Liver (tissue), 9 donors: ENCODE data around the gene SPSB2. TPM values are rescaled to one million over a fixed set of nuclear protein-coding genes. Genes with fewer than 3 reads are reported as not detected.
"Not testable (repeated sequence)": the region's sequence is repeated elsewhere in the genome, so short reads cannot be mapped to it uniquely, and the experiment has no call there.

Experiments
- DNase-seq: peaks from one replicate; pipeline ENCODE4 v3.0.0-alpha.2; 2017; ENCODE audit warnings: low spot score
- H3K27ac ChIP-seq, 2 donors: one replicate each; pipeline ENCODE4 v1.7.0; 2013; ENCODE audit warnings: inconsistent platforms in 2 of 2, low read length in 2 of 2, control low read depth in 1 of 2, low read depth in 1 of 2, mild to moderate bottlenecking in 1 of 2
- H3K27me3 ChIP-seq, 4 donors: one replicate each; pipeline versions ENCODE4 v1.6.1 to v1.7.0; 2013; ENCODE audit warnings: low read length in 3 of 4, inconsistent platforms in 1 of 4, mild to moderate bottlenecking in 1 of 4, moderate library complexity in 1 of 4; ENCODE audit not compliant: control insufficient read depth in 4 of 4, insufficient read depth in 4 of 4
- H3K36me3 ChIP-seq, 4 donors: one replicate each; pipeline versions ENCODE4 v1.6.1 to v1.7.0; 2013; ENCODE audit warnings: low read length in 3 of 4, mild to moderate bottlenecking in 3 of 4, low read depth in 1 of 4, moderate library complexity in 1 of 4; ENCODE audit not compliant: control insufficient read depth in 4 of 4, insufficient read depth in 3 of 4
- H3K4me1 ChIP-seq, 4 donors: one replicate each; pipeline versions ENCODE4 v1.6.1 to v1.7.0; 2013; ENCODE audit warnings: low read length in 3 of 4, mild to moderate bottlenecking in 3 of 4, moderate library complexity in 1 of 4; ENCODE audit not compliant: control insufficient read depth in 4 of 4, insufficient read depth in 4 of 4
- H3K4me3 ChIP-seq, 3 donors: one replicate each; pipeline versions ENCODE4 v1.6.1 to v1.7.0; 2013; ENCODE audit warnings: low read length in 3 of 3, control low read depth in 1 of 3, low read depth in 1 of 3, mild to moderate bottlenecking in 1 of 3
- H3K9ac ChIP-seq, 2 donors: one replicate each; pipeline ENCODE4 v1.7.0; 2013; ENCODE audit warnings: low read length in 2 of 2, mild to moderate bottlenecking in 2 of 2, moderate library complexity in 2 of 2, control low read depth in 1 of 2, low read depth in 1 of 2
- H3K9me3 ChIP-seq, 4 donors: one replicate each; pipeline versions ENCODE4 v1.6.1 to v1.7.0; 2013; ENCODE audit warnings: low read length in 3 of 4; ENCODE audit not compliant: control insufficient read depth in 4 of 4
- EGR1 ChIP-seq, 2 donors: IDR thresholded peaks; 2 replicates each; pipeline ENCODE4 v1.6.1; 2016 to 2018; ENCODE audit warnings: antibody characterized with exemption in 2 of 2, low read depth in 2 of 2
- FOXA1 ChIP-seq: IDR thresholded peaks from 2 replicates; pipeline ENCODE4 v1.6.1; 2016; ENCODE audit warnings: antibody characterized with exemption
- FOXA2 ChIP-seq: IDR thresholded peaks from 2 replicates; pipeline ENCODE4 v1.6.1; 2016; ENCODE audit warnings: antibody characterized with exemption
- GABPA ChIP-seq, 2 donors: IDR thresholded peaks in 1 of 2; conservative IDR thresholded peaks in 1 of 2; 2 replicates each; pipeline ENCODE4 v1.6.1; 2016; ENCODE audit warnings: antibody characterized with exemption in 2 of 2, mild to moderate bottlenecking in 1 of 2, moderate library complexity in 1 of 2
- HNF4A ChIP-seq, 2 donors: conservative IDR thresholded peaks; 2 replicates each; pipeline ENCODE4 v1.6.1; 2016; ENCODE audit warnings: antibody characterized with exemption in 2 of 2, mild to moderate bottlenecking in 2 of 2
- JUND ChIP-seq, 2 donors: IDR thresholded peaks; 2 replicates each; pipeline ENCODE4 v1.6.1; 2016; ENCODE audit warnings: antibody characterized with exemption in 2 of 2
- NR2F2 ChIP-seq: IDR thresholded peaks from 2 replicates; pipeline ENCODE4 v1.6.1; 2016; ENCODE audit warnings: antibody characterized with exemption
- RAD21 ChIP-seq, 2 donors: IDR thresholded peaks; 2 replicates each; pipeline ENCODE4 v1.6.1; 2016; ENCODE audit warnings: antibody characterized with exemption in 2 of 2, mild to moderate bottlenecking in 2 of 2
- RXRA ChIP-seq, 2 donors: IDR thresholded peaks; 2 replicates each; pipeline ENCODE4 v1.6.1; 2017 to 2018; ENCODE audit warnings: antibody characterized with exemption in 2 of 2, mild to moderate bottlenecking in 1 of 2
- TAF1 ChIP-seq: conservative IDR thresholded peaks from 2 replicates; pipeline ENCODE4 v1.6.1; 2016; ENCODE audit warnings: antibody characterized with exemption, mild to moderate bottlenecking
- YY1 ChIP-seq: IDR thresholded peaks from 2 replicates; pipeline ENCODE4 v1.6.1; 2016; ENCODE audit warnings: antibody characterized with exemption, mild to moderate bottlenecking
- WGBS: extraction: QIAGEN DNeasy Blood & Tissue Kit; methylation state at CpG from one replicate; pipeline ENCODE4 v1.1.7; 2013; 5-methylcytosine and 5-hydroxymethylcytosine counted together
- polyA plus RNA-seq, 2 donors: library from polyadenylated mRNA; stranded (reverse) in 1 of 2; unstranded in 1 of 2; fragments of 200-250 nt in 1 of 2; fragments of >200 nt in 1 of 2; fragmentation: Nextera tagmentation in 1 of 2; extraction: Ambion mirVana in 1 of 2; gene quantifications; one replicate each; pipeline versions ENCODE4 v1.2.1 to v1.2.3, GENCODE V29; 2013 to 2015
- total RNA-seq, 2 donors: library from RNA; depleted of rRNA; stranded (reverse); fragments of >200 nt; gene quantifications; one replicate each; pipeline ENCODE4 v1.2.3, GENCODE V29; 2014
- TF ChIP-seq, protein P1 (sequence below): IDR thresholded peaks from 2 replicates; pipeline ENCODE4 v1.6.1; 2016; ENCODE audit warnings: antibody characterized with exemption
- TF ChIP-seq, protein P2 (sequence below): fragments of 150-350 bp; IDR thresholded peaks from 2 replicates; pipeline ENCODE4 v1.5.1; 2017; ENCODE audit warnings: improper control_type of control experiment, low read depth, low read length; ENCODE audit not compliant: missing input control
- TF ChIP-seq, protein P3 (sequence below): IDR thresholded peaks from 2 replicates; pipeline ENCODE4 v1.6.1; 2016; ENCODE audit warnings: antibody characterized with exemption
- TF ChIP-seq, protein P4 (sequence below): IDR thresholded peaks from 2 replicates; pipeline ENCODE4 v1.6.1; 2016; ENCODE audit warnings: antibody characterized with exemption, mild to moderate bottlenecking
- donor health status: healthy.
- donor health status: healthy.
- donor health status: healthy.
- donor health status: healthy.
- donor health status: healthy.

SPSB2 gene
- total and polyA plus RNA-seq, 4 donors: 3.2 to 4.6 (median 4.1) TPM

DNA sequence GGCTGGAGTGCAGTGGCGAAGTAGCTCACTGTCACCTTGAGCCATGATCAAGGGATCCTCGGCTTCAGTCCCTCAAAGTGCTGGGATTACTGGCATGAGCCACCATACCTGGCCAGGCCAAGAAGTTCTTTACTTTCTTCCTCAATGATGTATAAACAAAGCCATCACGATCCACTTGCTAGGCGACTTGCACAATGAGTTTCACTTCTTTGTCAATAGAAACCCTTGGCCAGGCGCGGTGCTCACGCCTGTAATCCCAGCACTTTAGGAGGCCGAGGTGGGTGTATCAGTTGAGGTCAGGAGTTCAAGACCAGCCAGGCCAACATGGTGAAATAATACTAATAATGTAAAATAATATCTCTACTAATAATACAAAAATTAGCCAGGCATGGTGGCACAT, 14.4 kb upstream of the SPSB2 start:
- no peak overlapping the region for H3K4me3 ChIP-seq
- 61% methylated on average over 8 of the region's 8 CpGs for WGBS
- H3K9me3 ChIP-seq: no peaks in the 10 kb centered on the region
- H3K4me1 ChIP-seq: peaks cover 2 to 14% (median 8%) of the 10 kb centered on the region in 4 donors
- no peak overlapping the region for H3K9ac ChIP-seq
- peaks cover 0 to 7% (median 3%) of the 10 kb centered on the region in 4 donors for H3K36me3 ChIP-seq
- H3K27me3 ChIP-seq: no peaks in the 10 kb centered on the region
- no peak overlapping the region for H3K27ac ChIP-seq
- no peak for TF ChIP-seq TAF1
- no peak for TF ChIP-seq HNF4A (conservative IDR thresholded peaks at IDR 0.05)
- no peak for DNase-seq

DNA sequence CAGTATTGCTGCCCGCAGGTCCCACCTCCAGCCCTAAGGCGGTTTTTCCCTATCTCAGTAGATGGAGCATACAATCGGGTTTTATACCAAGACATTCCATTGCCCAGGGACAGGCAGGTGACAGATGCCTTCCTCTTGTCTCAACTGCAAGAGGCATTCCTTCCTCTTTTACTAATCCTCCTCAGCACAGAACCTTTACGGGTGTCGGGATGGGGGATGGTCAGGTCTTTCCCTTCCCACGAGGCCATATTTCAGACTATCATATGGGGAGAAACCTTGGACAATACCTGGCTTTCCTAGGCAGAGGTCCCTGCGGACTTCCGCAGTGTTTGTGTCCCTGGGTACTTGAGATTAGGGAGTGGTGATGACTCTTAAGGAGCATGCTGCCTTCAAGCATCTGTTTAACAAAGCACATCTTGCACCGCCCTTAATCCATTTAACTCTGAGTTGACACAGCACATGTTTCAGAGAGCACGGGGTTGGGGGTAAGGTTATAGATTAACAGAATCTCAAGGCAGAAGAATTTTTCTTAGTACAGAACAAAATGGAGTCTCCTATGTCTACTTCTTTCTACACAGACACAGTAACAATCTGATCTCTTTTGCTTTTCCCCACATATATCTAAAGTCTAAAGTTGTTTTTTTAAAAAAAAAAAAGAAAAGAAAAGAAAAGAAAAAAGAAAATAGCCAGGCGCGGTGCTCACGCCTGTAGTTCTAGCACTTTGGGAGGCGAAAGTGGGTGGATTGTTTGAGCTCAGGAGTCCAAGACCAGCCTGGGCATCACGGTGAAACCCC, 13.3 kb upstream of the SPSB2 start:
- 79% methylated on average over 12 of the region's 15 CpGs for WGBS
- H3K27ac ChIP-seq, H3K9me3 ChIP-seq: not testable (repeated sequence)

DNA sequence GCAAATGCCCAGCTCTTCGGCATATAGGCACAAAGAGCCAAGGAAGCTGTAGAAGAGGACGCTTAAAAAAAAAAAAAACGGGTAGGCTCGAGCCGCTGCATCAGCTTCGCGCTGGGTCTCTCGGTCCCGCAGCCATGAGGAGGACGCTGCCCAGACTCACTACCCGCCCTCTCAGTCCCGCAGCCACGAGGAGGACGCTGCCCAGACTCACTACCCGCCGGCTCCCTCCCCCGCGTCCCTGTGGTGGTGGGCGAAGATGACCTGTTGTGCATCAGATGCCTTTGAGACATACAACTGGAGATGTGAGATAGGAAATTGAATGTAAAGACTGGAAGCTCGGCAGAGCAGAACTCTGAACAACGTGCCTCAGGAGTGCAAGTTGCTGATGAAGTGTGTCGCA, 11.4 kb upstream of the SPSB2 start:
- WGBS: 90% methylated on average over 22 of the region's 22 CpGs
- Histone ChIP-seq H3K9ac (no peak overlapping the region), H3K36me3 (peaks cover 0 to 7% (median 3%) of the 10 kb centered on the region in 4 donors), H3K27me3 (no peaks in the 10 kb centered on the region), H3K27ac (no peak overlapping the region), H3K4me3 (no peak overlapping the region), H3K9me3 (no peaks in the 10 kb centered on the region), H3K4me1 (peaks cover 0 to 4% (median 0%) of the 10 kb centered on the region in 4 donors)
- TF ChIP-seq FOXA1 (no peak), RXRA (IDR thresholded peaks at IDR 0.05) (no peak), HNF4A (conservative IDR thresholded peaks at IDR 0.05) (no peak), NR2F2 (no peak), GABPA (IDR thresholded peaks at IDR 0.05 in 1 of 2, conservative IDR thresholded peaks at IDR 0.05 in 1 of 2) (no peak)
- TF ChIP-seq, protein P1, sequence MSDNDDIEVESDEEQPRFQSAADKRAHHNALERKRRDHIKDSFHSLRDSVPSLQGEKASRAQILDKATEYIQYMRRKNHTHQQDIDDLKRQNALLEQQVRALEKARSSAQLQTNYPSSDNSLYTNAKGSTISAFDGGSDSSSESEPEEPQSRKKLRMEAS: no peak
- TF ChIP-seq, protein P2, sequence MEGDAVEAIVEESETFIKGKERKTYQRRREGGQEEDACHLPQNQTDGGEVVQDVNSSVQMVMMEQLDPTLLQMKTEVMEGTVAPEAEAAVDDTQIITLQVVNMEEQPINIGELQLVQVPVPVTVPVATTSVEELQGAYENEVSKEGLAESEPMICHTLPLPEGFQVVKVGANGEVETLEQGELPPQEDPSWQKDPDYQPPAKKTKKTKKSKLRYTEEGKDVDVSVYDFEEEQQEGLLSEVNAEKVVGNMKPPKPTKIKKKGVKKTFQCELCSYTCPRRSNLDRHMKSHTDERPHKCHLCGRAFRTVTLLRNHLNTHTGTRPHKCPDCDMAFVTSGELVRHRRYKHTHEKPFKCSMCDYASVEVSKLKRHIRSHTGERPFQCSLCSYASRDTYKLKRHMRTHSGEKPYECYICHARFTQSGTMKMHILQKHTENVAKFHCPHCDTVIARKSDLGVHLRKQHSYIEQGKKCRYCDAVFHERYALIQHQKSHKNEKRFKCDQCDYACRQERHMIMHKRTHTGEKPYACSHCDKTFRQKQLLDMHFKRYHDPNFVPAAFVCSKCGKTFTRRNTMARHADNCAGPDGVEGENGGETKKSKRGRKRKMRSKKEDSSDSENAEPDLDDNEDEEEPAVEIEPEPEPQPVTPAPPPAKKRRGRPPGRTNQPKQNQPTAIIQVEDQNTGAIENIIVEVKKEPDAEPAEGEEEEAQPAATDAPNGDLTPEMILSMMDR: no peak
- DNase-seq: no peak

More for the DNA sequence above, 13.3 kb upstream of the SPSB2 start:
- H3K4me3 ChIP-seq, DNase-seq, H3K9ac ChIP-seq, H3K27me3 ChIP-seq, H3K36me3 ChIP-seq, H3K4me1 ChIP-seq: not testable (repeated sequence)

DNA sequence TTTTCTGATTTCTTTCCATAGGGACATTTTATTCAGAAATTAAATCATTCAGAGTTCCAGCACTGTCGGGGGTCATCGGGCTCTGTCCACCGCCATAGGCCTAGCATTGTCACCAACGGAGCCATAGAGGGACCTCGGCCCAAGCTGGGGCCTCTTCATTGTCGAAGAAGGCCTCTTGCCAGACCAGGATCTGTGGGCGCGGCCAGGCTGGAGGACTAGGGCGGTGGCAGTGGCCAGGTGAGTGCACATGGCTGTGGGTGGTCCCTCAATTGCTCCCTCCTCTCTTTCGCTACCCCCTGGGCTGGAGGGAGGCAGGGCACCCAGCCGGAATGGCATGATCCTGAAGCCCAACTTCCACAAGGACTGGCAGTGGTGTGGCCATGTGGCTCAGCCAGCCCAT, 10.6 kb upstream of the SPSB2 start:
- H3K27me3 ChIP-seq: no peaks in the 10 kb centered on the region
- TF ChIP-seq YY1: no peak
- TF ChIP-seq, protein P3, sequence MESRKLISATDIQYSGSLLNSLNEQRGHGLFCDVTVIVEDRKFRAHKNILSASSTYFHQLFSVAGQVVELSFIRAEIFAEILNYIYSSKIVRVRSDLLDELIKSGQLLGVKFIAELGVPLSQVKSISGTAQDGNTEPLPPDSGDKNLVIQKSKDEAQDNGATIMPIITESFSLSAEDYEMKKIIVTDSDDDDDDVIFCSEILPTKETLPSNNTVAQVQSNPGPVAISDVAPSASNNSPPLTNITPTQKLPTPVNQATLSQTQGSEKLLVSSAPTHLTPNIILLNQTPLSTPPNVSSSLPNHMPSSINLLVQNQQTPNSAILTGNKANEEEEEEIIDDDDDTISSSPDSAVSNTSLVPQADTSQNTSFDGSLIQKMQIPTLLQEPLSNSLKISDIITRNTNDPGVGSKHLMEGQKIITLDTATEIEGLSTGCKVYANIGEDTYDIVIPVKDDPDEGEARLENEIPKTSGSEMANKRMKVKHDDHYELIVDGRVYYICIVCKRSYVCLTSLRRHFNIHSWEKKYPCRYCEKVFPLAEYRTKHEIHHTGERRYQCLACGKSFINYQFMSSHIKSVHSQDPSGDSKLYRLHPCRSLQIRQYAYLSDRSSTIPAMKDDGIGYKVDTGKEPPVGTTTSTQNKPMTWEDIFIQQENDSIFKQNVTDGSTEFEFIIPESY: no peak
- TF ChIP-seq, protein P4, sequence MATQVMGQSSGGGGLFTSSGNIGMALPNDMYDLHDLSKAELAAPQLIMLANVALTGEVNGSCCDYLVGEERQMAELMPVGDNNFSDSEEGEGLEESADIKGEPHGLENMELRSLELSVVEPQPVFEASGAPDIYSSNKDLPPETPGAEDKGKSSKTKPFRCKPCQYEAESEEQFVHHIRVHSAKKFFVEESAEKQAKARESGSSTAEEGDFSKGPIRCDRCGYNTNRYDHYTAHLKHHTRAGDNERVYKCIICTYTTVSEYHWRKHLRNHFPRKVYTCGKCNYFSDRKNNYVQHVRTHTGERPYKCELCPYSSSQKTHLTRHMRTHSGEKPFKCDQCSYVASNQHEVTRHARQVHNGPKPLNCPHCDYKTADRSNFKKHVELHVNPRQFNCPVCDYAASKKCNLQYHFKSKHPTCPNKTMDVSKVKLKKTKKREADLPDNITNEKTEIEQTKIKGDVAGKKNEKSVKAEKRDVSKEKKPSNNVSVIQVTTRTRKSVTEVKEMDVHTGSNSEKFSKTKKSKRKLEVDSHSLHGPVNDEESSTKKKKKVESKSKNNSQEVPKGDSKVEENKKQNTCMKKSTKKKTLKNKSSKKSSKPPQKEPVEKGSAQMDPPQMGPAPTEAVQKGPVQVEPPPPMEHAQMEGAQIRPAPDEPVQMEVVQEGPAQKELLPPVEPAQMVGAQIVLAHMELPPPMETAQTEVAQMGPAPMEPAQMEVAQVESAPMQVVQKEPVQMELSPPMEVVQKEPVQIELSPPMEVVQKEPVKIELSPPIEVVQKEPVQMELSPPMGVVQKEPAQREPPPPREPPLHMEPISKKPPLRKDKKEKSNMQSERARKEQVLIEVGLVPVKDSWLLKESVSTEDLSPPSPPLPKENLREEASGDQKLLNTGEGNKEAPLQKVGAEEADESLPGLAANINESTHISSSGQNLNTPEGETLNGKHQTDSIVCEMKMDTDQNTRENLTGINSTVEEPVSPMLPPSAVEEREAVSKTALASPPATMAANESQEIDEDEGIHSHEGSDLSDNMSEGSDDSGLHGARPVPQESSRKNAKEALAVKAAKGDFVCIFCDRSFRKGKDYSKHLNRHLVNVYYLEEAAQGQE: no peak
- no peak for TF ChIP-seq RXRA (IDR thresholded peaks at IDR 0.05)
- no peak for TF ChIP-seq RAD21 (IDR thresholded peaks at IDR 0.05)
- no peak for TF ChIP-seq TAF1
- no peak for TF ChIP-seq FOXA2
- TF ChIP-seq JUND (IDR thresholded peaks at IDR 0.05): no peak
- TF ChIP-seq GABPA (IDR thresholded peaks at IDR 0.05 in 1 of 2, conservative IDR thresholded peaks at IDR 0.05 in 1 of 2): no peak
- TF ChIP-seq FOXA1: no peak
- TF ChIP-seq EGR1 (IDR thresholded peaks at IDR 0.05; ENCODE audit: low read depth in 2 of 2): no peak

More for the DNA sequence above, 10.6 kb upstream of the SPSB2 start:
- no peaks in the 10 kb centered on the region for H3K9me3 ChIP-seq
- H3K36me3 ChIP-seq: peaks cover 0 to 7% (median 3%) of the 10 kb centered on the region in 4 donors
- H3K9ac ChIP-seq: no peak overlapping the region
- H3K27ac ChIP-seq: no peak overlapping the region
- no peak for DNase-seq
- WGBS: 96% methylated on average over 11 of the region's 11 CpGs
- no peak overlapping the region for H3K4me3 ChIP-seq
- H3K4me1 ChIP-seq: peaks cover 0 to 4% (median 0%) of the 10 kb centered on the region in 4 donors
